ENCODE measurements around the gene CTAGE15.
"Not testable (repeated sequence)": the region's sequence is repeated elsewhere in the genome, so short reads cannot be mapped to it uniquely, and the experiment has no call there.

The CTAGE15 gene, protein sequence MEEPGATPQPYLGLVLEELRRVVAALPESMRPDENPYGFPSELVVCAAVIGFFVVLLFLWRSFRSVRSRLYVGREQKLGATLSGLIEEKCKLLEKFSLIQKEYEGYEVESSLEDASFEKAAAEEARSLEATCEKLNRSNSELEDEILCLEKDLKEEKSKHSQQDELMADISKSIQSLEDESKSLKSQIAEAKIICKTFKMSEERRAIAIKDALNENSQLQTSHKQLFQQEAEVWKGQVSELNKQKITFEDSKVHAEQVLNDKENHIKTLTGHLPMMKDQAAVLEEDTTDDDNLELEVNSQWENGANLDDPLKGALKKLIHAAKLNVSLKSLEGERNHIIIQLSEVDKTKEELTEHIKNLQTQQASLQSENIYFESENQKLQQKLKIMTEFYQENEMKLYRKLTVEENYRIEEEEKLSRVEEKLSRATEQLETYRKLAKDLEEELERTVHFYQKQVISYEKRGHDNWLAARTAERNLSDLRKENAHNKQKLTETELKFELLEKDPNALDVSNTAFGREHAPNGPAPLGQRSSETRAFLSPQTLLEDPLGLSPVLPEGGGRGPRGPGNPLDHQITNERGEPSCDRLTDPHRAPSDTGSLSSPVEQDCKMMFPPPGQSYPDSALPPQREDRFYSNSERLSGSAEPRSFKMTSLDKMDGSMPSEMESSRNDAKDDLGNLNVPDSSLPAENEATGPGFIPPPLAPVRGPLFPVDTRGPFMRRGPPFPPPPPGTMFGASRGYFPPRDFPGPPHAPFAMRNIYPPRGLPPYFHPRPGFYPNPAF

GRCh38 chr7:143571501-143571900 is at the start of gene CTAGE15:
TSS of gene CTAGE15 (plus strand) at chr7:143571801. CDS start at chr7:143571818, 17 bp downstream.
- not testable (repeated sequence) for H3K4me1 ChIP-seq (ENCODE audit: control insufficient read depth, insufficient read depth, low read length); DNase-seq (ENCODE audit: low read depth, low spot score); H3K36me3 ChIP-seq (ENCODE audit: control insufficient read depth, insufficient read depth, low read length); H3K4me3 ChIP-seq (ENCODE audit: low read length); H3K27ac ChIP-seq (ENCODE audit: low read length); H3K9me3 ChIP-seq (ENCODE audit: control insufficient read depth, insufficient read depth, low read length); H3K27me3 ChIP-seq (ENCODE audit: control insufficient read depth, insufficient read depth, low read length)
- no CpG with 5 or more reads among the region's 20 CpGs for WGBS (ENCODE audit: insufficient coverage, insufficient read length)

GRCh38 chr7:143522309-143522916 is 49.2 kb upstream of the CTAGE15 start:
- no CpG with 5 or more reads among the region's 9 CpGs for WGBS (ENCODE audit: insufficient coverage, insufficient read length)
- DNase-seq (ENCODE audit: low read depth, low spot score); H3K4me1 ChIP-seq (ENCODE audit: control insufficient read depth, insufficient read depth, low read length): not testable (repeated sequence)

GRCh38 chr7:143531169-143531926 is 40.3 kb upstream of the CTAGE15 start:
- not testable (repeated sequence) for H3K4me1 ChIP-seq (ENCODE audit: control insufficient read depth, insufficient read depth, low read length); DNase-seq (ENCODE audit: low read depth, low spot score); H3K36me3 ChIP-seq (ENCODE audit: control insufficient read depth, insufficient read depth, low read length); H3K27me3 ChIP-seq (ENCODE audit: control insufficient read depth, insufficient read depth, low read length); H3K9me3 ChIP-seq (ENCODE audit: control insufficient read depth, insufficient read depth, low read length); H3K27ac ChIP-seq (ENCODE audit: low read length); H3K4me3 ChIP-seq (ENCODE audit: low read length)
- WGBS (ENCODE audit: insufficient coverage, insufficient read length), result no CpG with 5 or more reads among the region's 6 CpGs

More at GRCh38 chr7:143522309-143522916, 49.2 kb upstream of the CTAGE15 start:
- H3K9me3 ChIP-seq (ENCODE audit: control insufficient read depth, insufficient read depth, low read length); H3K27me3 ChIP-seq (ENCODE audit: control insufficient read depth, insufficient read depth, low read length); H3K4me3 ChIP-seq (ENCODE audit: low read length); H3K27ac ChIP-seq (ENCODE audit: low read length); H3K36me3 ChIP-seq (ENCODE audit: control insufficient read depth, insufficient read depth, low read length): not testable (repeated sequence)

- H3K36me3 ChIP-seq (ENCODE audit: control insufficient read depth, insufficient read depth, low read length); H3K27me3 ChIP-seq (ENCODE audit: control insufficient read depth, insufficient read depth, low read length); H3K4me3 ChIP-seq (ENCODE audit: low read length); H3K27ac ChIP-seq (ENCODE audit: low read length); DNase-seq (ENCODE audit: low read depth, low spot score); H3K9me3 ChIP-seq (ENCODE audit: control insufficient read depth, insufficient read depth, low read length); H3K4me1 ChIP-seq (ENCODE audit: control insufficient read depth, insufficient read depth, low read length): not testable (repeated sequence)
- no CpG with 5 or more reads among the region's 1 CpG for WGBS (ENCODE audit: insufficient coverage, insufficient read length)
Measured at GRCh38 chr7:143531932-143532331, 39.7 kb upstream of the CTAGE15 start.

GRCh38 chr7:143533213-143533839 is 38.3 kb upstream of the CTAGE15 start:
- H3K4me3 ChIP-seq (ENCODE audit: low read length); DNase-seq (ENCODE audit: low read depth, low spot score); H3K4me1 ChIP-seq (ENCODE audit: control insufficient read depth, insufficient read depth, low read length); H3K27me3 ChIP-seq (ENCODE audit: control insufficient read depth, insufficient read depth, low read length); H3K27ac ChIP-seq (ENCODE audit: low read length); H3K9me3 ChIP-seq (ENCODE audit: control insufficient read depth, insufficient read depth, low read length); H3K36me3 ChIP-seq (ENCODE audit: control insufficient read depth, insufficient read depth, low read length): not testable (repeated sequence)
- WGBS (ENCODE audit: insufficient coverage, insufficient read length), result no CpG with 5 or more reads among the region's 6 CpGs

DNA sequence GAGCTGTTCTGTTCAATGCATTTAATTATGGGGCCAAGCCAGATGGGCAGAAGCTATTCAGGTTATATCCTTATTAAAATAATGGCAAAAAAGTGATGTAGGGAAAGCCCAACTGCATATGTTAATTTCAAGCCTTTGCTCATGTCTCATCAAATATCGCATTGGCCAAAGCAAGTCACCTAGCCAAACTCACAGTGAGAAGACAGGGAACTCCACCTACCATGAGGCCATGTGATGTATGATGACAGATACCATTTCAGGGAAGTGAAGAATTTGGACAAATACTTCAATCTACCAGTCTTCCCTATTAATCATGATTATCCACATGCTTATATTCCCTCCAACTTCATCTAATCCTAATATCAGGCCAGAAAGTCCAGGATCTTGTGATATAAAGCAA is 35.2 kb upstream of the CTAGE15 start:
- H3K27ac ChIP-seq (ENCODE audit: low read length); H3K36me3 ChIP-seq (ENCODE audit: control insufficient read depth, insufficient read depth, low read length); DNase-seq (ENCODE audit: low read depth, low spot score); H3K9me3 ChIP-seq (ENCODE audit: control insufficient read depth, insufficient read depth, low read length); H3K27me3 ChIP-seq (ENCODE audit: control insufficient read depth, insufficient read depth, low read length); H3K4me3 ChIP-seq (ENCODE audit: low read length); H3K4me1 ChIP-seq (ENCODE audit: control insufficient read depth, insufficient read depth, low read length): not testable (repeated sequence)
- no CpG with 5 or more reads among the region's 1 CpG for WGBS (ENCODE audit: insufficient coverage, insufficient read length)

DNA sequence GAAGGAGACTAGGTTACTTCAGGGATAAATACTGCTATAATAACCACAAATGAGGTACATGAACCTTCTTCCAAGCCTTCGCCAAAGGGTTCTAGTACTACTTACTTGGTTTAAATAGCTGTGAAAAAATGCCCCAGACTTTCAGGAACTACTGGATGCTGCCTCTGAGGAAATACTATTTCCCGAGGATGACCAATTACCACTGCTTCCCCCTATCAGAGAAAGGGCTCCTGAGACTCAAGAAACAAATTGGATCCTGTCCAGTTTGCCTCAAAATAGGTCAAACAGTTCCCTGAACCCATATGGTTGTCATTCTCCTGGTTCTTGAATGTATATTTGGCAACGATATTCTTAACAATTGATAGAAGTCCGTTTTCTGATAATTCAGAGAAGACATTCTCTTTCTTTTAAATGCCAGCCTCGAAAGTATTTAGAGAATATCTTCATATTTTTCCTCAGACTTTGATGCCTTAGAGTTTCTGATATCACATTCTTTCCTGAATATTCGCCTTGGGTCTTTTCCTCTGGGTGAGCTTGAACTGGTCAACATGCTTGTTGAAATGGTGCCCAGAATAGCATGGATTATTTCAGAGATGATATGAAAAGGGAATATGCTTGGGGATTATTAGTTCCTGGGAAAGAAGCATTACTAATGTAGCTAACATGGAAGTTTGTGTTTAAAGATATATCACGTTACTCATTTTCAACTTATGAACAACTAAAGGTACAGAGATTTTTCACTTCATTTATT is 28.1 kb upstream of the CTAGE15 start:
- not testable (repeated sequence) for DNase-seq (ENCODE audit: low read depth, low spot score); H3K4me1 ChIP-seq (ENCODE audit: control insufficient read depth, insufficient read depth, low read length); H3K9me3 ChIP-seq (ENCODE audit: control insufficient read depth, insufficient read depth, low read length); H3K27me3 ChIP-seq (ENCODE audit: control insufficient read depth, insufficient read depth, low read length); H3K4me3 ChIP-seq (ENCODE audit: low read length); H3K27ac ChIP-seq (ENCODE audit: low read length); H3K36me3 ChIP-seq (ENCODE audit: control insufficient read depth, insufficient read depth, low read length)
- no CpG with 5 or more reads among the region's 7 CpGs for WGBS (ENCODE audit: insufficient coverage, insufficient read length)

GRCh38 chr7:143555968-143556367 is 15.6 kb upstream of the CTAGE15 start:
- WGBS (ENCODE audit: insufficient coverage, insufficient read length), result no CpG with 5 or more reads among the region's 1 CpG

GRCh38 chr7:143563306-143563705 is 8.3 kb upstream of the CTAGE15 start:
- H3K27me3 ChIP-seq (ENCODE audit: control insufficient read depth, insufficient read depth, low read length); H3K36me3 ChIP-seq (ENCODE audit: control insufficient read depth, insufficient read depth, low read length); H3K27ac ChIP-seq (ENCODE audit: low read length); DNase-seq (ENCODE audit: low read depth, low spot score); H3K4me1 ChIP-seq (ENCODE audit: control insufficient read depth, insufficient read depth, low read length); H3K9me3 ChIP-seq (ENCODE audit: control insufficient read depth, insufficient read depth, low read length); H3K4me3 ChIP-seq (ENCODE audit: low read length): not testable (repeated sequence)
- no CpG with 5 or more reads among the region's 6 CpGs for WGBS (ENCODE audit: insufficient coverage, insufficient read length)

More at GRCh38 chr7:143555968-143556367, 15.6 kb upstream of the CTAGE15 start:
- not testable (repeated sequence) for H3K27me3 ChIP-seq (ENCODE audit: control insufficient read depth, insufficient read depth, low read length); DNase-seq (ENCODE audit: low read depth, low spot score); H3K4me3 ChIP-seq (ENCODE audit: low read length); H3K36me3 ChIP-seq (ENCODE audit: control insufficient read depth, insufficient read depth, low read length); H3K4me1 ChIP-seq (ENCODE audit: control insufficient read depth, insufficient read depth, low read length); H3K9me3 ChIP-seq (ENCODE audit: control insufficient read depth, insufficient read depth, low read length); H3K27ac ChIP-seq (ENCODE audit: low read length)

All from iPS DF 6.9 (cell line).